HS-5 (cell line): ENCODE data around the gene SNTA1.
"Not testable (repeated sequence)": the region's sequence is repeated elsewhere in the genome, so short reads cannot be mapped to it uniquely, and the experiment has no call there.

ENCODE experiments used
- DNase-seq: peaks from one replicate; pipeline ENCODE4 v3.0.0-alpha.2; 2012; ENCODE audit warnings: low read depth

SNTA1 gene

GRCh38 chr20:33393609-33394008, 50.0 kb downstream of the SNTA1 start:
- DNase-seq = no peak

- DNase-seq = no peak
These were observed 51.7 kb downstream of the SNTA1 start for GRCh38 chr20:33391722-33392415.

GRCh38 chr20:33389326-33389725, 54.2 kb downstream of the SNTA1 start:
- not testable (repeated sequence) for DNase-seq

GRCh38 chr20:33388268-33388667, 55.3 kb downstream of the SNTA1 start:
- DNase-seq = no peak

- no peak for DNase-seq
These were observed 56.4 kb downstream of the SNTA1 start for GRCh38 chr20:33387177-33387576.

GRCh38 chr20:33386673-33387072, 56.9 kb downstream of the SNTA1 start:
- DNase-seq = no peak

GRCh38 chr20:33377366-33377765, 66.2 kb downstream of the SNTA1 start:
- DNase-seq = no peak

GRCh38 chr20:33373735-33374605, 69.6 kb downstream of the SNTA1 start:
- no peak for DNase-seq

GRCh38 chr20:33372993-33373441, 70.5 kb downstream of the SNTA1 start:
- no peak for DNase-seq

GRCh38 chr20:33370291-33370690, 73.3 kb downstream of the SNTA1 start:
- no peak for DNase-seq

GRCh38 chr20:33362898-33363297, 80.7 kb downstream of the SNTA1 start:
- DNase-seq = no peak

- DNase-seq = no peak
These were observed 83.9 kb downstream of the SNTA1 start for GRCh38 chr20:33359399-33360261.
